A549 (cell line): ENCODE data around the gene LINC01488. TPM values are rescaled to one million over a fixed set of nuclear protein-coding genes. Genes with fewer than 3 reads are reported as not detected.

Experiments used
- ATAC-seq, 2 experiments: fragments of 200-7000 bp in 1 of 2; fragments of >200 bp in 1 of 2; cut with Nextera tagmentation in 1 of 2; cut with Tn5 transposase in 1 of 2; 3 replicates each; pipeline versions ENCODE4 v1.8.0 to v1.9.1; 2018 to 2020; ENCODE audit warnings: mild to moderate bottlenecking in 1 of 2, moderate library complexity in 1 of 2
- CTCF ChIA-PET: fragments of 300-600 bp; sonication (Branson Sonifier 250); formaldehyde crosslinking; extraction: SDS; loops from one replicate; lab custom pipeline; 2021; ENCODE audit warnings: antibody characterized with exemption, inconsistent platforms; lab: Yijun Ruan, JAX
- POLR2A ChIA-PET: fragments of 350-600 bp; formaldehyde crosslinking; extraction: SDS; loops from one replicate; lab custom pipeline; 2021; ENCODE audit warnings: antibody characterized with exemption, inconsistent platforms; lab: Yijun Ruan, JAX
- DNase-seq, 2 experiments: peaks; one replicate each; pipeline versions ENCODE4 v3.0.0 to v3.0.0-alpha.2; 2011 to 2016; ENCODE audit warnings: low read depth in 1 of 2, low spot score in 1 of 2
- FAIRE-seq: peaks from 2 replicates; lab custom pipeline; 2011; peaks lifted over from hg19 to GRCh38; lab: Jason Lieb, UNC
- H3K27ac ChIP-seq, 2 experiments: fragments of >200 bp; sonication (Bioruptor Twin); formaldehyde crosslinking; 3 replicates each; pipeline ENCODE4 v1.5.1; 2016 to 2017
- H3K4me1 ChIP-seq: fragments of >200 bp; sonication (Bioruptor Twin); formaldehyde crosslinking; 3 replicates; pipeline ENCODE4 v1.6.1; 2016
- H3K4me2 ChIP-seq: fragments of >200 bp; sonication (Bioruptor Twin); formaldehyde crosslinking; 3 replicates; pipeline ENCODE4 v1.6.1; 2016
- H3K4me3 ChIP-seq: fragments of >200 bp; sonication (Bioruptor Twin); formaldehyde crosslinking; 3 replicates; pipeline ENCODE4 v1.5.1; 2016
- H3K9me3 ChIP-seq: fragments of >200 bp; sonication (Bioruptor Twin); formaldehyde crosslinking; 3 replicates; pipeline ENCODE4 v1.6.1; 2016
- BHLHE40 ChIP-seq: IDR thresholded peaks from 2 replicates; pipeline ENCODE4 v1.6.1; 2012; ENCODE audit warnings: low read depth, low read length, inconsistent platforms
- CBX8 ChIP-seq: fragments of 200-600 bp; sonication (generic); IDR thresholded peaks from 2 replicates; pipeline ENCODE4 v1.6.1; 2016
- CHD4 ChIP-seq: fragments of 200-600 bp; sonication (generic); IDR thresholded peaks from 2 replicates; pipeline ENCODE4 v1.6.1; 2016; ENCODE audit warnings: antibody characterized with exemption, mild to moderate bottlenecking, borderline replicate concordance
- EP300 ChIP-seq, 2 experiments: fragments of >200 bp; sonication (Bioruptor Twin); formaldehyde crosslinking; IDR thresholded peaks; 2 replicates in 1 of 2; 3 replicates in 1 of 2; pipeline ENCODE4 v1.6.1; 2016 to 2017
- FOSL2 ChIP-seq, 2 experiments: fragments of 450-650 bp in 1 of 2; fragments of >200 bp in 1 of 2; sonication (Bioruptor Twin) in 1 of 2; formaldehyde crosslinking; IDR thresholded peaks; 2 replicates each; pipeline versions ENCODE4 v1.5.0 to v1.6.1; 2016 to 2020; ENCODE audit warnings: mild to moderate bottlenecking in 1 of 2, moderate library complexity in 1 of 2
- HEYL ChIP-seq: fragments of 250-450 bp; sonication (Bioruptor Pico); IDR thresholded peaks from 2 replicates; pipeline ENCODE4 v1.8.0; 2021; ENCODE audit warnings: mild to moderate bottlenecking, moderate library complexity
- HOXB13 ChIP-seq: fragments of 250-450 bp; sonication (Bioruptor Pico); IDR thresholded peaks from 2 replicates; pipeline ENCODE4 v1.5.0; 2020; ENCODE audit warnings: low read depth, mild to moderate bottlenecking, moderate library complexity
- KDM5A ChIP-seq: fragments of 200-600 bp; sonication (generic); IDR thresholded peaks from 2 replicates; pipeline ENCODE4 v1.6.1; 2016; ENCODE audit warnings: antibody characterized with exemption, mild to moderate bottlenecking
- MAFK ChIP-seq: fragments of 450-650 bp; IDR thresholded peaks from 2 replicates; pipeline ENCODE4 v1.6.1; 2014; ENCODE audit not compliant: partially characterized antibody
- PHF8 ChIP-seq: fragments of 200-600 bp; sonication (generic); IDR thresholded peaks from 2 replicates; pipeline ENCODE4 v1.6.1; 2016; ENCODE audit warnings: low read depth, mild to moderate bottlenecking, antibody characterized with exemption, moderate library complexity, borderline replicate concordance
- POLR2A ChIP-seq: IDR thresholded peaks from 2 replicates; pipeline ENCODE4 v1.6.1; 2012; ENCODE audit warnings: mild to moderate bottlenecking, low read length
- RFX5 ChIP-seq: fragments of 450-650 bp; IDR thresholded peaks from 2 replicates; pipeline ENCODE4 v1.7.1; 2014; ENCODE audit warnings: antibody characterized with exemption, mild to moderate bottlenecking, moderate library complexity
- SMC3 ChIP-seq: fragments of >200 bp; sonication (Bioruptor Twin); formaldehyde crosslinking; IDR thresholded peaks from 3 replicates; pipeline ENCODE4 v1.6.1; 2018; ENCODE audit warnings: inconsistent platforms
- SREBF2 ChIP-seq: fragments of 450-650 bp; IDR thresholded peaks from 2 replicates; pipeline ENCODE4 v1.6.1; 2014; ENCODE audit warnings: mild to moderate bottlenecking, moderate library complexity
- TFCP2L1 ChIP-seq: fragments of 250-450 bp; sonication (Bioruptor Pico); IDR thresholded peaks from 2 replicates; pipeline ENCODE4 v1.5.0; 2021; ENCODE audit warnings: mild to moderate bottlenecking
- TP53 ChIP-seq: fragments of 250-450 bp; sonication (Bioruptor Pico); IDR thresholded peaks from 2 replicates; pipeline ENCODE4 v1.5.0; 2021; ENCODE audit warnings: mild to moderate bottlenecking, moderate library complexity
- ZFP36 ChIP-seq: fragments of 450-650 bp; IDR thresholded peaks from 2 replicates; pipeline ENCODE4 v1.6.1; 2014; ENCODE audit warnings: borderline replicate concordance; ENCODE audit not compliant: partially characterized antibody
- ZNF302 ChIP-seq: fragments of 250-450 bp; sonication (Bioruptor Pico); IDR thresholded peaks from 2 replicates; pipeline ENCODE4 v1.9.0; 2021; ENCODE audit warnings: inconsistent platforms, mild to moderate bottlenecking, moderate library complexity
- WGBS: methylation state at CpG from one replicate; pipeline ENCODE4 v1.1.6; 2017; ENCODE audit errors: missing lambda C conversion rate; 5-methylcytosine and 5-hydroxymethylcytosine counted together
- polyA plus RNA-seq, 4 experiments: library from polyadenylated mRNA; depleted of rRNA in 3 of 4; stranded (reverse); fragments of >200 nt; fragmentation: RNase III in 1 of 4; extraction: RNeasy Plus Mini Kit Qiagen cat#74134 plus additional on column Dnase treatment in 1 of 4; gene quantifications; 2 replicates in 3 of 4; 3 replicates in 1 of 4; pipeline ENCODE4 v1.2.3, GENCODE V29; 2011 to 2017
- TF ChIP-seq, protein P1 (sequence below): fragments of 450-650 bp; IDR thresholded peaks from 2 replicates; pipeline ENCODE4 v1.6.1; 2014; ENCODE audit warnings: antibody characterized with exemption
- TF ChIP-seq, protein P2 (sequence below): fragments of >200 bp; sonication (Bioruptor Twin); formaldehyde crosslinking; IDR thresholded peaks from 2 replicates; pipeline ENCODE4 v1.6.1; 2016
- TF ChIP-seq, protein P3 (sequence below): fragments of 250-450 bp; sonication (Bioruptor Pico); IDR thresholded peaks from 2 replicates; pipeline ENCODE4 v1.5.0; 2020; ENCODE audit warnings: low read depth, mild to moderate bottlenecking, moderate library complexity
- TF ChIP-seq, protein P4 (sequence below): fragments of 150-350 bp; IDR thresholded peaks from 2 replicates; pipeline ENCODE4 v1.6.1; 2014; ENCODE audit warnings: low read depth, mild to moderate bottlenecking, low read length

Gene LINC01488
- polyA plus RNA-seq, 2 of the 4 experiments (the other 2 are of a cell fraction): 0.05 TPM; not detected in 1

DNA sequence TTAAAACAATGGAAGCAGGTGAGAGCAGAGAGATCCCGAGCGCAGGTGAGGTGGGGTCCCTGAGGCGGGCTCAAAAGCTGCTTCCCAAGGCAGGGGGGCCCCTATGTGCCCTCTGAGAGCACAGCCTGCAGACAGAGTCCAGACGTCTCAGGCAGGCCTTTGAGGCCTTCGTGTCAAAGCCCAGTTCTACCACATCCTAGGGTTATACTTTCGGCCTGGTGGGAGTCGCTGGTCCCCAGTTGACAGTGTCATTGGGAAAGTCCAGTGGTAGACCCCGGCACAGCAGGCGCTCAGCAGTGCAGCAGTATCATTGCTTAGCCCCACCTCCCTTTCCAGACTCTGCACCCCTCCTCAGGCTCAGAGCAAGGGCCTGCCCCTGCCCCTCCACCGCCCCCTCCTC is 9.1 kb downstream of the LINC01488 start:
- CTCF ChIA-PET: interaction anchor here (0.6 kb wide), 1 partner anchor 110 kb away, joined by 3 read pairs; no protein-coding TSS in a partner anchor
- no peak overlapping the region for H3K4me3 ChIP-seq
- ATAC-seq (no peak), FAIRE-seq (no peak), DNase-seq (no peak)
- peaks cover 10% of the 10 kb centered on the region for H3K4me1 ChIP-seq
- POLR2A ChIA-PET: no interaction called here
- no peak overlapping the region for H3K4me2 ChIP-seq
- no peak for TF ChIP-seq ZFP36
- TF ChIP-seq MAFK: no peak
- TF ChIP-seq TP53: no peak
- TF ChIP-seq SMC3: no peak
- no peak for TF ChIP-seq CBX8
- no peaks in the 10 kb centered on the region for H3K9me3 ChIP-seq
- H3K27ac ChIP-seq: no peak overlapping the region
- WGBS: 94% methylated on average over 9 of the region's 10 CpGs

DNA sequence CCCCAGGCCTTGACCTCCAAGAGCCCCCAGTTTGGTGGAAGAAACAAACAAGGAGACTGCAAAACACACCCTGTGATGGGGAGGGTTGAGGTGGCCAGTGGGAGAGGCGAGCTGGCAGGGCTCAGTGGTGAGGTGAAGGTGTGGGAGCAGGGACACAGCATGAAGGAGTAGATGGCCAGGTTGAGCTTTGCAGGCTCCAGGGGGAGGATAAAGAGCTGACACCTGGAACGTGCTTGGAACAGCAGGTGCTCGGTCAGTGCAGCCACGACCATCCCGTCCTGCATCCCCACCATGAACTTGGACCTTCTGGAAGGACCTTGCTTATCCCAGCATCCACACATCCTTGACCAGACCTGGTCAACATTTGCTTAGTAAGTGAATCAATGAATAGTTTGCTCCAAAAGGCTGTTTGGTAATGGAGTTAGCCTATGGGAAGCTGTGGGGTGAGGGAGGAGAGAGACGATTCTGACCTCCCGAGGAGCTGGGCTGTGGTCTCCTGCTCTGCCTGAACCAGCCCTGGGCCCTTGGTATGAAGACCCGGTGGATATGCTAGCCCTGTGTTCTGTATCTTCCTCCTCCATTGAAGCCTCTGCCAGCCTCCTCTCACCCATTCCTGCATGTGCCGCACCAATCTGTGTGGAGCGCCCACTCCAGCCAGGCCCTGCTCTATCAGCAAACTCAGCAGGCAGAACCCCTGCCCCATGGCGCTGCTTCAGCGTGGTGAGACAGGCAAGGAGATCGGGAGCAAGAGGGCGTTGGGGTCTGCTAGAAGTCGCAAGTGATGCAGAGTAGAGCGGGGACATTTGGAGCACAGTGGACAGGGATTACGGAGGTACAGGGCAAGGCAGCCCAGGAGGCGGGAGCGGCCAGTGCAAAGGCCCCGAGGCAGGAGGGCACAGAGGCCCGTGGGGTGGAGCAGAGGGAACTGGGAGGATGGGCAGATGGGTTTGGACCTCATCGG is 9.9 kb downstream of the LINC01488 start:
- FAIRE-seq (no peak), ATAC-seq (no peak), DNase-seq (no peak)
- no peak overlapping the region for H3K27ac ChIP-seq
- no peak overlapping the region for H3K4me2 ChIP-seq
- H3K4me1 ChIP-seq: peaks cover 13% of the 10 kb centered on the region
- no peaks in the 10 kb centered on the region for H3K9me3 ChIP-seq
- ChIA-PET CTCF (interaction anchor here (0.6 kb wide), 1 partner anchor 109 kb away, joined by 3 read pairs; no protein-coding TSS in a partner anchor), POLR2A (no interaction called here)
- WGBS: 75% methylated on average over 22 of the region's 22 CpGs
- TF ChIP-seq EP300 (IDR thresholded peaks at IDR 0.05) (no peak), PHF8 (no peak), SMC3 (no peak), TFCP2L1 (CRISPR knock-in tag) (no peak), HEYL (CRISPR knock-in tag) (no peak), POLR2A (no peak), RFX5 (no peak), FOSL2 (IDR thresholded peaks at IDR 0.05) (no peak), FOSL2 (CRISPR knock-in tag; IDR thresholded peaks at IDR 0.05) (no peak), MAFK (no peak), ZNF302 (CRISPR knock-in tag) (no peak), SREBF2 (no peak), BHLHE40 (no peak), HOXB13 (CRISPR knock-in tag) (no peak), CHD4 (no peak), KDM5A (no peak)
- TF ChIP-seq, protein P1, sequence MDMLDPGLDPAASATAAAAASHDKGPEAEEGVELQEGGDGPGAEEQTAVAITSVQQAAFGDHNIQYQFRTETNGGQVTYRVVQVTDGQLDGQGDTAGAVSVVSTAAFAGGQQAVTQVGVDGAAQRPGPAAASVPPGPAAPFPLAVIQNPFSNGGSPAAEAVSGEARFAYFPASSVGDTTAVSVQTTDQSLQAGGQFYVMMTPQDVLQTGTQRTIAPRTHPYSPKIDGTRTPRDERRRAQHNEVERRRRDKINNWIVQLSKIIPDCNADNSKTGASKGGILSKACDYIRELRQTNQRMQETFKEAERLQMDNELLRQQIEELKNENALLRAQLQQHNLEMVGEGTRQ: no peak
- TF ChIP-seq, protein P2, sequence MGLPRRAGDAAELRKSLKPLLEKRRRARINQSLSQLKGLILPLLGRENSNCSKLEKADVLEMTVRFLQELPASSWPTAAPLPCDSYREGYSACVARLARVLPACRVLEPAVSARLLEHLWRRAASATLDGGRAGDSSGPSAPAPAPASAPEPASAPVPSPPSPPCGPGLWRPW: no peak
- TF ChIP-seq, protein P3, sequence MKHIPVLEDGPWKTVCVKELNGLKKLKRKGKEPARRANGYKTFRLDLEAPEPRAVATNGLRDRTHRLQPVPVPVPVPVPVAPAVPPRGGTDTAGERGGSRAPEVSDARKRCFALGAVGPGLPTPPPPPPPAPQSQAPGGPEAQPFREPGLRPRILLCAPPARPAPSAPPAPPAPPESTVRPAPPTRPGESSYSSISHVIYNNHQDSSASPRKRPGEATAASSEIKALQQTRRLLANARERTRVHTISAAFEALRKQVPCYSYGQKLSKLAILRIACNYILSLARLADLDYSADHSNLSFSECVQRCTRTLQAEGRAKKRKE (CRISPR knock-in tag): no peak
- TF ChIP-seq, protein P4, sequence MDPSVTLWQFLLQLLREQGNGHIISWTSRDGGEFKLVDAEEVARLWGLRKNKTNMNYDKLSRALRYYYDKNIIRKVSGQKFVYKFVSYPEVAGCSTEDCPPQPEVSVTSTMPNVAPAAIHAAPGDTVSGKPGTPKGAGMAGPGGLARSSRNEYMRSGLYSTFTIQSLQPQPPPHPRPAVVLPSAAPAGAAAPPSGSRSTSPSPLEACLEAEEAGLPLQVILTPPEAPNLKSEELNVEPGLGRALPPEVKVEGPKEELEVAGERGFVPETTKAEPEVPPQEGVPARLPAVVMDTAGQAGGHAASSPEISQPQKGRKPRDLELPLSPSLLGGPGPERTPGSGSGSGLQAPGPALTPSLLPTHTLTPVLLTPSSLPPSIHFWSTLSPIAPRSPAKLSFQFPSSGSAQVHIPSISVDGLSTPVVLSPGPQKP: no peak
- no peak overlapping the region for H3K4me3 ChIP-seq
